GM20000 (cell line): ENCODE data around the gene STEAP2.

Source experiments
- DNase-seq: peaks from one replicate; pipeline ENCODE4 v3.0.0; 2012; ENCODE audit warnings: low spot score
- TF ChIP-seq, protein P1 (sequence below): IDR thresholded peaks from 2 replicates; pipeline ENCODE4 v1.5.1; 2012; ENCODE audit warnings: mild to moderate bottlenecking, control low read depth; ENCODE audit errors: extremely low read depth, missing control alignments

STEAP2 gene

GRCh38 chr7:90210981-90211380 is 559 bp upstream of the STEAP2 start:
- DNase-seq, result peak; percentile 24

DNA sequence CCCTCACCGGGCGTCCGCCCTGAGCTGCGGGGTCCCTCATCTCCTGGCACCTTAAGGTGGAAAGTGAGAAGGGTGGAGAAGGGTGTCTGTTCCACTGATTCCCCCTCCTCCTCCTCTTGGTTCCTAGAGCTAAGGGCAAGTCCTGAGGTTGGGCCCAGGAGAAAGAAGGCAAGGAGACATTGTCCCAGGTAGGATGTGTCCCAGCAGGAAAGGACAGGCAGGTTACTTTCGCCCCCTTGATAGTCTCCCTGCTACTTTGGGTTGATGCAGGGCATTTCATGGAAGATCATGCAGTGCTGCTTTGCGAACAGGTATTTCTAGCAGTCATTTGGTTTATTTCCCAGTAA is 582 bp downstream of the STEAP2 start:
- TF ChIP-seq, protein P1, sequence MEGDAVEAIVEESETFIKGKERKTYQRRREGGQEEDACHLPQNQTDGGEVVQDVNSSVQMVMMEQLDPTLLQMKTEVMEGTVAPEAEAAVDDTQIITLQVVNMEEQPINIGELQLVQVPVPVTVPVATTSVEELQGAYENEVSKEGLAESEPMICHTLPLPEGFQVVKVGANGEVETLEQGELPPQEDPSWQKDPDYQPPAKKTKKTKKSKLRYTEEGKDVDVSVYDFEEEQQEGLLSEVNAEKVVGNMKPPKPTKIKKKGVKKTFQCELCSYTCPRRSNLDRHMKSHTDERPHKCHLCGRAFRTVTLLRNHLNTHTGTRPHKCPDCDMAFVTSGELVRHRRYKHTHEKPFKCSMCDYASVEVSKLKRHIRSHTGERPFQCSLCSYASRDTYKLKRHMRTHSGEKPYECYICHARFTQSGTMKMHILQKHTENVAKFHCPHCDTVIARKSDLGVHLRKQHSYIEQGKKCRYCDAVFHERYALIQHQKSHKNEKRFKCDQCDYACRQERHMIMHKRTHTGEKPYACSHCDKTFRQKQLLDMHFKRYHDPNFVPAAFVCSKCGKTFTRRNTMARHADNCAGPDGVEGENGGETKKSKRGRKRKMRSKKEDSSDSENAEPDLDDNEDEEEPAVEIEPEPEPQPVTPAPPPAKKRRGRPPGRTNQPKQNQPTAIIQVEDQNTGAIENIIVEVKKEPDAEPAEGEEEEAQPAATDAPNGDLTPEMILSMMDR, result no peak
- peak; percentile 39 for DNase-seq

More at GRCh38 chr7:90210981-90211380, 559 bp upstream of the STEAP2 start:
- TF ChIP-seq, protein P1, result no peak

- no peak for DNase-seq
- TF ChIP-seq, protein P1, result no peak
These were observed 2.0 kb downstream of the STEAP2 start for GRCh38 chr7:90213521-90213920.

DNA sequence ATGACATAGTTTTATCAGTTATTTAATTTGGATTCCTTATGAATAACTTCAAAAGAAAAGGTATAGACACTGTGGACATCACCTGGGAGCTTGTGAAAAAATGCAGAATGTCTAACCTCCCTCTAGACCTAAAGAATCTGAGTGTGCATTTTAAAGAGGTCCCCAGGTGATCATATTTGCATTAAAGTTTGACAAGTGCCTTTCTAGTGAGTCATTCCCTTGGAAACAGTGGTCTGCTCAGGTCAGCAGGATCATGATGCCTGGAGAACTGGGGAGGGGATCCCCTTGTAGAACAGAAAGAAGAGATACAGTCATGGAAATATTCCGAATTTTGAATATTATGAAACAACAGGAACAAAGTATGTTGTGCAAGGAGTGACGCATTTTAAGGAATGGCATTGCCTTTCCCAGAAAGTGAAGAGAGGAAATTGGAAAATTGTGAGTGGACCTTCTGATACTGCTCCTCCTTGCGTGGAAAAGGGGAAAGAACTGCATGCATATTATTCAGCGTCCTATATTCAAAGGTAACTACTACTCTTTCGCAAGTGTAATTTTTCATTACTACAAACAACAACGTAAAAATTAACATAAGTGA is 4.6 kb downstream of the STEAP2 start:
- TF ChIP-seq, protein P1, result no peak
- no peak for DNase-seq

DNA sequence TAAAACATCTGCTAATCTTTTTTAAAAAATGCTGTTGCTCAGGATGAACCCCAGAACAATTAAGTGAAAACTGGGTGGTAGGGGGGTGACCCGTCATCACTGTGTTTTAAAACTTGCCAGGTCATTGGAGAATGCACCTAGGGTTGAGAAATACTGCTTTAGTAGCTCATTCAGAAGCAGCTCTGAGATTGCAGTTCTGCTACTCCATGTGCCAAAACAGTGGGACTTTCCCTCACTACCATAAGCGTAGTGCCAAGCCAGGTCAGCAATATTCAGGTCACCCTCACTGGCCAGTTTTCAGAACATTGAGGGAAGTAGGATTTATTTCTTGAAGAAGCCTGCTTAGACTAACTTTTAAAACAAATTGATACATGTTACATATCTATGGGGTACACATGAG is 5.2 kb downstream of the STEAP2 start:
- no peak for DNase-seq
- TF ChIP-seq, protein P1, result no peak

DNA sequence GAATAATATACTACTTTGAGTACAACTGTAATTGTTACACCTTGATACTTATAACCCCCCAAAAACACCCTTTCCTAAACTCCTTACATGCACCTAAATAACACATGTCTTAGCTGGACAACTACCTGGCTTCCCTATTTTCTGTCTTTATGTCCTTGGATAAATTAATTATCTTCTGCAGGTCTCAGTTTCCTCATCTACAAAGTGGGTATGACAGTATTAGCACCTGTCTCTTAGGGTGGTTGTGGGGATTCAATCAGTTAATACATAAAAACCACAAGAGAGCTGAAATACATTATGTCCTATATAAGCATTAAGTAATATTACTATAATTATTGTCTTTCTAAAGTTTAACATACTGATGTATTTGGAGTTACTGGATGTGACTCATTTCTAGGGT is 10.8 kb downstream of the STEAP2 start:
- DNase-seq, result no peak
- TF ChIP-seq, protein P1, result no peak

- TF ChIP-seq, protein P1, result no peak
- no peak for DNase-seq
These were observed 11.5 kb downstream of the STEAP2 start for GRCh38 chr7:90222811-90223725.
